B cell (primary cell): ENCODE data around the gene TRRAP. TPM values are rescaled to one million over a fixed set of nuclear protein-coding genes. Genes with fewer than 3 reads are reported as not detected.

ENCODE experiments used
- ATAC-seq: fragments of 200-7000 bp; cut with Tn5 transposase; one replicate; pipeline ENCODE4 v1.10.0; 2021; ENCODE audit warnings: low read depth, mild to moderate bottlenecking, moderate number of reproducible peaks, moderate library complexity
- CTCF ChIA-PET: fragments of 350-600 bp; sonication (Branson Sonifier 250); formaldehyde crosslinking; loops from one replicate; lab custom pipeline; 2021; ENCODE audit warnings: antibody characterized with exemption, inconsistent platforms; lab: Charles Lee
- POLR2A ChIA-PET: fragments of 350-600 bp; sonication (Branson Sonifier 250); formaldehyde crosslinking; loops from one replicate; lab custom pipeline; 2021; ENCODE audit warnings: antibody characterized with exemption; lab: Charles Lee
- DNase-seq: peaks from one replicate; pipeline ENCODE4 v3.0.0; 2013
- H2AFZ ChIP-seq: 2 replicates; pipeline ENCODE4 v1.6.1; 2012; ENCODE audit warnings: mild to moderate bottlenecking, low read depth, low read length; ENCODE audit not compliant: insufficient read depth, poor library complexity, severe bottlenecking
- H3K27ac ChIP-seq, 2 donors: 1 replicate in 1 of 2; 2 replicates in 1 of 2; pipeline ENCODE4 v1.5.1; 2012 to 2013; ENCODE audit warnings: low read length in 2 of 2, mild to moderate bottlenecking in 2 of 2, moderate library complexity in 1 of 2
- H3K27me3 ChIP-seq, 4 experiments: fragments of 200-600 bp in 1 of 4; sonication (generic) in 1 of 4; replicated peaks in 1 of 4; 1 replicate in 2 of 4; 2 replicates in 2 of 4; pipeline versions ENCODE4 v1.6.1 to v1.7.0; 2013 to 2016; ENCODE audit warnings: low read length in 3 of 4, mild to moderate bottlenecking in 2 of 4, mixed read lengths in 1 of 4, moderate library complexity in 1 of 4; ENCODE audit not compliant: insufficient read depth in 4 of 4, control insufficient read depth in 3 of 4; ENCODE audit errors: control extremely low read depth in 1 of 4
- H3K36me3 ChIP-seq, 2 experiments: replicated peaks in 1 of 2; 1 replicate in 1 of 2; 2 replicates in 1 of 2; pipeline versions ENCODE4 v1.6.1 to v1.7.1; 2013; ENCODE audit warnings: low read length in 1 of 2; ENCODE audit not compliant: insufficient read depth in 2 of 2, control insufficient read depth in 1 of 2; ENCODE audit errors: control extremely low read depth in 1 of 2, extremely low read depth in 1 of 2
- H3K4me1 ChIP-seq, 2 donors: fragments of 200-600 bp in 1 of 2; sonication (generic) in 1 of 2; 1 replicate in 1 of 2; 2 replicates in 1 of 2; pipeline versions ENCODE4 v1.5.1 to v1.6.1; 2013 to 2017; ENCODE audit warnings: low read length in 2 of 2; ENCODE audit not compliant: control insufficient read depth in 2 of 2, insufficient read depth in 2 of 2
- H3K4me2 ChIP-seq: replicated peaks from 2 replicates; pipeline ENCODE3; 2012; ENCODE audit warnings: mild to moderate bottlenecking, low read depth, low read length; ENCODE audit not compliant: poor library complexity, severe bottlenecking
- H3K4me3 ChIP-seq, 5 experiments: fragments of 200-600 bp in 1 of 5; sonication (generic) in 1 of 5; 1 replicate in 3 of 5; 2 replicates in 2 of 5; pipeline versions ENCODE4 v1.5.1 to v1.7.0; 2011 to 2016; ENCODE audit warnings: low read length in 4 of 5, mild to moderate bottlenecking in 4 of 5, low read depth in 2 of 5, control low read depth in 1 of 5, moderate library complexity in 1 of 5; ENCODE audit not compliant: insufficient read depth in 1 of 5; ENCODE audit errors: control extremely low read depth in 1 of 5, extremely low read depth in 1 of 5
- H3K79me2 ChIP-seq: fragments of 200-600 bp; sonication (generic); one replicate; pipeline ENCODE4 v1.6.0; 2016; ENCODE audit warnings: low read length; ENCODE audit not compliant: control insufficient read depth, insufficient read depth
- H3K9ac ChIP-seq: fragments of 200-600 bp; sonication (generic); 2 replicates; pipeline ENCODE4 v1.6.1; 2017; ENCODE audit warnings: mild to moderate bottlenecking, low read length, moderate library complexity
- H3K9me3 ChIP-seq, 3 donors: one replicate each; pipeline versions ENCODE4 v1.6.1 to v1.7.1; 2013; ENCODE audit warnings: low read length in 2 of 3; ENCODE audit not compliant: control insufficient read depth in 2 of 3, insufficient read depth in 1 of 3; ENCODE audit errors: control extremely low read depth in 1 of 3
- H4K20me1 ChIP-seq: 2 replicates; pipeline ENCODE4 v1.6.0; 2012; ENCODE audit warnings: mild to moderate bottlenecking, low read length; ENCODE audit not compliant: insufficient read depth, control insufficient read depth, poor library complexity, severe bottlenecking
- H3K27ac Mint-ChIP-seq: one replicate; pipeline ENCODE4 v1.8.0; 2021; ENCODE audit warnings: mixed read lengths
- H3K27me3 Mint-ChIP-seq: one replicate; pipeline ENCODE4 v1.8.0; 2021; ENCODE audit warnings: mixed read lengths
- H3K4me1 Mint-ChIP-seq: one replicate; pipeline ENCODE4 v1.8.0; 2021; ENCODE audit warnings: mixed read lengths
- H3K4me3 Mint-ChIP-seq: one replicate; pipeline ENCODE4 v1.8.0; 2021; ENCODE audit warnings: mixed read lengths
- H3K9me3 Mint-ChIP-seq: one replicate; pipeline ENCODE4 v1.8.0; 2022; ENCODE audit warnings: mixed read lengths; ENCODE audit not compliant: insufficient read depth
- CTCF ChIP-seq: fragments of 200-600 bp; IDR thresholded peaks from one replicate; pipeline ENCODE4 v1.8.0; 2022; ENCODE audit warnings: antibody characterized with exemption, mild to moderate bottlenecking
- EZH2 ChIP-seq: IDR thresholded peaks from 2 replicates; pipeline ENCODE4 v1.6.1; 2012; ENCODE audit warnings: borderline replicate concordance, low read depth, mild to moderate bottlenecking, moderate library complexity, low read length; ENCODE audit not compliant: insufficient read depth, poor library complexity, severe bottlenecking
- WGBS: methylation state at CpG from one replicate; pipeline ENCODE4 v1.1.5; 2013; ENCODE audit warnings: missing lambda C conversion rate; ENCODE audit not compliant: insufficient coverage; 5-methylcytosine and 5-hydroxymethylcytosine counted together
- intact Hi-C: fragments of 100-400 bp; cut with micrococcal nuclease; formaldehyde crosslinking; loops from one replicate; pipeline ENCODE4 v1.10.0; 2022
- polyA plus RNA-seq: library from polyadenylated mRNA; depleted of rRNA; stranded (reverse); fragments of >200 nt; gene quantifications from 2 replicates; pipeline ENCODE4 v1.2.3, GENCODE V29; 2012
- total RNA-seq, 2 donors: library from RNA; stranded (reverse); fragments of 120-200 nt in 1 of 2; gene quantifications; 1 replicate in 1 of 2; 2 replicates in 1 of 2; pipeline versions ENCODE4 v1.2.3 to v1.2.4, GENCODE V29; 2013 to 2022

Gene TRRAP
- total and polyA plus RNA-seq, 2 donors (not counting 1 experiment from before 2014, with no cell fraction given) = 25.4 to 102 TPM

GRCh38 chr7:98879979-98880315 is 1.6 kb downstream of the TRRAP start:
- 2% methylated on average over 6 of the region's 9 CpGs for WGBS
- intact Hi-C loops = loop anchor here (2.0 to 10.0 kb wide), 7 partner anchors 39 to 1763 kb away; partner anchors contain the start of genes LMTK2, SDHAF3, SMURF1 and TECPR1
- Mint-ChIP-seq H3K9me3 (no peaks in the 10 kb centered on the region), H3K4me1 (peaks cover 16% of the 10 kb centered on the region), H3K4me3 (peak overlapping the region; percentile 92), H3K27ac (peak overlapping the region; percentile 90), H3K27me3 (no peaks in the 10 kb centered on the region)
- TF ChIP-seq EZH2 (no peak), CTCF (no peak)
- peaks cover 0 to 6% (median 0%) of the 10 kb centered on the region in 4 experiments for H3K27me3 ChIP-seq
- H3K4me2 ChIP-seq = peak overlapping the region; percentile 88
- peak overlapping the region; percentile 45 to 89 for H3K27ac ChIP-seq
- H4K20me1 ChIP-seq = peaks cover 38% of the 10 kb centered on the region
- H3K9me3 ChIP-seq = no peaks in the 10 kb centered on the region
- ChIA-PET POLR2A (interaction anchor here (0.6 to 1.0 kb wide), 5 partner anchors 10 to 1216 kb away, joined by 3 to 8 read pairs (median 7); no protein-coding TSS in a partner anchor), CTCF (interaction anchor here (0.6 to 1.5 kb wide), 7 partner anchors 9 to 595 kb away, joined by 3 to 4 read pairs (median 3); no protein-coding TSS in a partner anchor)
- peaks cover 52% of the 10 kb centered on the region for H3K79me2 ChIP-seq
- ATAC-seq (no peak), DNase-seq (no peak)
- H3K4me1 ChIP-seq = peaks cover 11 to 16% of the 10 kb centered on the region in 2 donors
- peak overlapping the region; percentile 94 for H3K9ac ChIP-seq
- H2AFZ ChIP-seq = peak overlapping the region; percentile 90
- H3K36me3 ChIP-seq = peaks cover 6 to 38% of the 10 kb centered on the region in 2 experiments
- peak overlapping the region; percentile 12 to 100 (median 98) for H3K4me3 ChIP-seq

DNA sequence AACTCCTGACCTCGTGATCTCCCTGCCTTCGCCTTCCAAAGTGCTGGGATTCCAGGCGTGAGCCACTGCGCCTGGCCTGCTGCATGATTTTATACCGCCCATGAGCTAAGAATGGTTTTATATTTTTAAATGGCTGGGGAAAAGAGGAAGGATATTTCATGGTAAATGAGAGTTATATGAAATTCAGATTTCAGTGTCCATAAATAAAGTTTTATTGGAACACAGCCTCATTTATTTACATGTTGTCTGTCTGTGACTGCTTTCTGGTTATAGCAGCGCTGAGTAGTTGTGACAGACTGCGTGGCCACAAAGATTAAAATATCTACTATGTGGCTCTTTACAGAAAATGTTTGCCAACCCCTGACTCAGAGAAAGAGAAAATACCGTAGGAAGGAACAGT is 2.2 kb downstream of the TRRAP start:
- no peak overlapping the region for H3K9ac ChIP-seq

More for the DNA sequence above, 2.2 kb downstream of the TRRAP start:
- ATAC-seq = no peak
- H3K27me3 ChIP-seq = peaks cover 0 to under 1% (median 0%) of the 10 kb centered on the region in 4 experiments
- peak overlapping the region in 1 of 2 donors; percentile 89 for H3K27ac ChIP-seq
- H3K4me2 ChIP-seq = peak overlapping the region; percentile 88
- WGBS = 97% methylated on average over 5 of the region's 8 CpGs
- Mint-ChIP-seq H3K27me3 (no peaks in the 10 kb centered on the region), H3K27ac (peak overlapping the region; percentile 67), H3K9me3 (no peaks in the 10 kb centered on the region), H3K4me3 (peak overlapping the region; percentile 64), H3K4me1 (peaks cover 16% of the 10 kb centered on the region)
- intact Hi-C loops = no loop called here
- no peak overlapping the region for H2AFZ ChIP-seq
- H3K9me3 ChIP-seq = no peaks in the 10 kb centered on the region
- ChIA-PET POLR2A (no interaction called here), CTCF (interaction anchor here (1.3 to 1.5 kb wide), 2 partner anchors 8 to 595 kb away, joined by 3 to 4 read pairs; no protein-coding TSS in a partner anchor)
- no peak overlapping the region for H3K4me3 ChIP-seq
- peaks cover 11 to 16% of the 10 kb centered on the region in 2 donors for H3K4me1 ChIP-seq
- H3K36me3 ChIP-seq = peaks cover 6 to 39% of the 10 kb centered on the region in 2 experiments
- TF ChIP-seq EZH2 (no peak), CTCF (no peak)
- H3K79me2 ChIP-seq = peaks cover 57% of the 10 kb centered on the region
- DNase-seq = no peak
- peaks cover 40% of the 10 kb centered on the region for H4K20me1 ChIP-seq
